Astrocyte of the cerebellum (primary cell): Measurements from ENCODE around the gene PAPPA.

Experiments used
- DNase-seq: peaks from one replicate; pipeline ENCODE4 v3.0.0-alpha.2; 2011; ENCODE audit warnings: low read depth
- H3K4me3 ChIP-seq: 2 replicates; pipeline ENCODE4 v1.5.1; 2011; ENCODE audit warnings: mild to moderate bottlenecking, low read depth, low read length, moderate library complexity
- in situ Hi-C: cut with HindIII; loops from 2 replicates; pipeline ENCODE4 v1.10.0; 2017; ENCODE audit warnings: low sequenced_read_pairs
- TF ChIP-seq, protein P1 (sequence below): IDR thresholded peaks from 2 replicates; pipeline ENCODE4 v1.5.1; 2012; ENCODE audit warnings: low read length, low read depth, moderate library complexity, mild to moderate bottlenecking; ENCODE audit errors: missing control alignments

PAPPA gene

GRCh38 chr9:116422119-116422979 is 268.8 kb downstream of the PAPPA start:
- in situ Hi-C loops, result no loop called here
- no peak for DNase-seq
- TF ChIP-seq, protein P1, sequence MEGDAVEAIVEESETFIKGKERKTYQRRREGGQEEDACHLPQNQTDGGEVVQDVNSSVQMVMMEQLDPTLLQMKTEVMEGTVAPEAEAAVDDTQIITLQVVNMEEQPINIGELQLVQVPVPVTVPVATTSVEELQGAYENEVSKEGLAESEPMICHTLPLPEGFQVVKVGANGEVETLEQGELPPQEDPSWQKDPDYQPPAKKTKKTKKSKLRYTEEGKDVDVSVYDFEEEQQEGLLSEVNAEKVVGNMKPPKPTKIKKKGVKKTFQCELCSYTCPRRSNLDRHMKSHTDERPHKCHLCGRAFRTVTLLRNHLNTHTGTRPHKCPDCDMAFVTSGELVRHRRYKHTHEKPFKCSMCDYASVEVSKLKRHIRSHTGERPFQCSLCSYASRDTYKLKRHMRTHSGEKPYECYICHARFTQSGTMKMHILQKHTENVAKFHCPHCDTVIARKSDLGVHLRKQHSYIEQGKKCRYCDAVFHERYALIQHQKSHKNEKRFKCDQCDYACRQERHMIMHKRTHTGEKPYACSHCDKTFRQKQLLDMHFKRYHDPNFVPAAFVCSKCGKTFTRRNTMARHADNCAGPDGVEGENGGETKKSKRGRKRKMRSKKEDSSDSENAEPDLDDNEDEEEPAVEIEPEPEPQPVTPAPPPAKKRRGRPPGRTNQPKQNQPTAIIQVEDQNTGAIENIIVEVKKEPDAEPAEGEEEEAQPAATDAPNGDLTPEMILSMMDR, result no peak
- no peak overlapping the region for H3K4me3 ChIP-seq

- TF ChIP-seq, protein P1, result no peak
- H3K4me3 ChIP-seq, result no peak overlapping the region
- in situ Hi-C loops, result no loop called here
- no peak for DNase-seq
Measured at GRCh38 chr9:116423149-116423548, 269.6 kb downstream of the PAPPA start.

- in situ Hi-C loops, result no loop called here
- DNase-seq, result no peak
- no peak overlapping the region for H3K4me3 ChIP-seq
- TF ChIP-seq, protein P1, result no peak
Measured at GRCh38 chr9:116425244-116425643, 271.7 kb downstream of the PAPPA start.

DNA sequence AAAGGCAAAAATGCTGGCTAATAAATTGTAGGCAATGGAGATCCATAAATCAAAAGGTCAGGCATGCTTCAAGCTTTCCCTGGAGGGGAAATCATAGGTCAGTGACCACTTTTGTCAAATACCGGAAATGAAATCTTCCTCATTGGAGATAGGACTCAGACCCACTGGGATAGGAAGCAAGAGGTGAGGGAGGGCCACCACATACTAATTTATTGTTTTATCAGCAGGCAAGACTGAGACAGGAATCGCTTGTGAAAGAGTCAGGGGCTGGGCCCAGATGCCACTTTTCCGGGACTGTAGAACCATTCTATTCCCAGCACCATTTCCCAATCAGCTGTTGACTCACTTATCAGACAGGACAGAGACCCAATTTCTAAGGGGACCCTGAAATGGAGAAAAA is 277.3 kb downstream of the PAPPA start:
- TF ChIP-seq, protein P1, result no peak
- no peak overlapping the region for H3K4me3 ChIP-seq
- no peak for DNase-seq
- in situ Hi-C loops, result no loop called here

DNA sequence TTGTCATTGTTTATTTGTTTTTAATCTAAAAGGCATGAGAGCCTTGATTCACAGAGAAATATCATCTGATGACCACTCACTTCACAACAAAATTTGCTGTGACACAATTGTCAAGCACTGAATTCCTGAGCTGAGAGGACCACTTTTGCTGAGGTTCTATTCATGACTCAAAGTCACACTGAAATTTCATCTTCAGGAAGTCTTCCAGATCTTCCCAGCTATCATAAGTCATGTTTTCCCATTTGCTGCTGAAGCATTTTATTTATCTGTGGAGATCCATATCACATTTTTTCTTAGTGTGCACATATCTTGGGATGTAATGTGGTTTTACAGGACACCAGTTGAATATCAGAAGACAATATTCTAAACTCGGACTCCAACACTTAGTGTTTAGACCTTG is 278.5 kb downstream of the PAPPA start:
- in situ Hi-C loops, result no loop called here
- H3K4me3 ChIP-seq, result no peak overlapping the region
- no peak for DNase-seq
- TF ChIP-seq, protein P1, result no peak

DNA sequence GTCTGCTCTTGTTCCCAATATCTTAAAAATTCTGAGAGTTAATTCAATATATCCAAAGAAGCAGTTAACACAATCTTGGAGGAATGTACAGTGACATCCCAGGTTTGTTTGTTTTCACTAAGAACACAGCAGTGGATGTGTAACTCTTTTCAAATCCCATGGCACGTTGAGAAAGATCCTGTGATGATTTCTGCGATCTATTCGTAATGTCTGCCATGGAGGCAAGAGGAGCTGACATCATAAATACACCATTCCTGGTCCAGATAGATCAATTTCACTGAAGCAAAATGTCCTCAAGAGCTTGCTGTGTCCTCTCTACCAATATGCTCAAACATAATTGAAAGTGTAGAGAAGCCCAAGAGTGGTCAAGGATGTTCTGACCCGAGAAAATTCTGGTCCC is 280.7 kb downstream of the PAPPA start:
- H3K4me3 ChIP-seq, result no peak overlapping the region
- DNase-seq, result no peak
- TF ChIP-seq, protein P1, result no peak
- in situ Hi-C loops, result no loop called here
